Upper lobe of right lung (tissue), 1 donor: ENCODE measurements around the gene ZNF532. TPM values are rescaled to one million over a fixed set of nuclear protein-coding genes. Genes with fewer than 3 reads are reported as not detected.

Experiments
- ATAC-seq: fragments of 200-7000 bp; cut with Tn5 transposase; one replicate; pipeline ENCODE4 v1.9.1; 2020; ENCODE audit warnings: mild to moderate bottlenecking, moderate library complexity
- DNase-seq: peaks from one replicate; pipeline ENCODE4 v3.0.0-alpha.2; 2020
- H3K27ac ChIP-seq: fragments of 200-600 bp; one replicate; pipeline ENCODE4 v1.8.0; 2022
- H3K27me3 ChIP-seq: fragments of 200-600 bp; one replicate; pipeline ENCODE4 v1.8.0; 2022; ENCODE audit warnings: mild to moderate bottlenecking
- H3K36me3 ChIP-seq: fragments of 200-600 bp; one replicate; pipeline ENCODE4 v1.8.0; 2022
- H3K4me1 ChIP-seq: fragments of 200-600 bp; one replicate; pipeline ENCODE4 v1.8.0; 2022
- H3K4me3 ChIP-seq: fragments of 200-600 bp; one replicate; pipeline ENCODE4 v1.8.0; 2022; ENCODE audit warnings: mild to moderate bottlenecking
- H3K9me3 ChIP-seq: fragments of 200-600 bp; one replicate; pipeline ENCODE4 v1.8.0; 2022
- CTCF ChIP-seq: fragments of 200-600 bp; IDR thresholded peaks from one replicate; pipeline ENCODE4 v1.8.0; 2022; ENCODE audit warnings: antibody characterized with exemption
- intact Hi-C: fragments of 100-400 bp; cut with DNase I; formaldehyde crosslinking; loops from one replicate; pipeline ENCODE4 v1.11.0; 2022
- total RNA-seq: library from RNA; stranded (reverse); fragmentation: NEBNext Ultra II Directional; extraction: Animal tissue kit (Norgen Biotek cat#: 25700); gene quantifications from one replicate; pipeline ENCODE4 v1.2.1, GENCODE V29; 2021
- donor health status: DM: no; HTN: yes; CAD: no; lungs with severe emphysema.

The ZNF532 gene
- total RNA-seq, 1 donor from 2014 or later, result 56.6 TPM

- no peak for TF ChIP-seq CTCF
- no peak overlapping the region for H3K4me3 ChIP-seq
- peaks cover 4% of the 10 kb centered on the region for H3K36me3 ChIP-seq
- no peaks in the 10 kb centered on the region for H3K27me3 ChIP-seq
- no peak overlapping the region for H3K27ac ChIP-seq
- peaks cover 25% of the 10 kb centered on the region for H3K4me1 ChIP-seq
- intact Hi-C loops, result no loop called here
- H3K9me3 ChIP-seq, result no peaks in the 10 kb centered on the region
- ATAC-seq (no peak), DNase-seq (no peak)
These were observed 101.5 kb downstream of the ZNF532 start for GRCh38 chr18:58966005-58966677.

- intact Hi-C loops, result no loop called here
- H3K9me3 ChIP-seq, result no peaks in the 10 kb centered on the region
- no peak for TF ChIP-seq CTCF
- no peak for ATAC-seq
- H3K36me3 ChIP-seq, result no peaks in the 10 kb centered on the region
- H3K27ac ChIP-seq, result no peak overlapping the region
- no peak overlapping the region for H3K4me3 ChIP-seq
- no peak for DNase-seq
- H3K4me1 ChIP-seq, result peaks cover 25% of the 10 kb centered on the region
- no peaks in the 10 kb centered on the region for H3K27me3 ChIP-seq
These were observed 102.0 kb downstream of the ZNF532 start for GRCh38 chr18:58966704-58967103.

- H3K4me3 ChIP-seq, result no peak overlapping the region
- DNase-seq (no peak), ATAC-seq (peak; percentile 50)
- intact Hi-C loops, result no loop called here
- no peaks in the 10 kb centered on the region for H3K9me3 ChIP-seq
- H3K36me3 ChIP-seq, result no peaks in the 10 kb centered on the region
- H3K27ac ChIP-seq, result peak overlapping the region; percentile 72
- TF ChIP-seq CTCF, result no peak
- H3K4me1 ChIP-seq, result peaks cover 25% of the 10 kb centered on the region
- H3K27me3 ChIP-seq, result no peaks in the 10 kb centered on the region
These were observed 103.1 kb downstream of the ZNF532 start for GRCh38 chr18:58967751-58968254.

GRCh38 chr18:58970943-58971790 is 106.5 kb downstream of the ZNF532 start:
- Histone ChIP-seq H3K4me1 (peaks cover 18% of the 10 kb centered on the region), H3K9me3 (no peaks in the 10 kb centered on the region), H3K27ac (no peak overlapping the region), H3K27me3 (no peaks in the 10 kb centered on the region), H3K4me3 (no peak overlapping the region), H3K36me3 (no peaks in the 10 kb centered on the region)
- TF ChIP-seq CTCF, result no peak
- intact Hi-C loops, result no loop called here
- DNase-seq, result no peak
- ATAC-seq, result no peak

GRCh38 chr18:58975296-58975695 is 110.6 kb downstream of the ZNF532 start:
- Histone ChIP-seq H3K4me1 (peaks cover 6% of the 10 kb centered on the region), H3K27me3 (no peaks in the 10 kb centered on the region), H3K27ac (no peak overlapping the region), H3K4me3 (no peak overlapping the region), H3K36me3 (peaks cover 17% of the 10 kb centered on the region), H3K9me3 (no peaks in the 10 kb centered on the region)
- intact Hi-C loops, result no loop called here
- DNase-seq, result no peak
- no peak for TF ChIP-seq CTCF
- peak; percentile 27 for ATAC-seq
